H9 (cell line): ENCODE measurements around the gene HERC4. TPM values are rescaled to one million over a fixed set of nuclear protein-coding genes. Genes with fewer than 3 reads are reported as not detected.
A peak's percentile ranks its signal among the peaks of the same experiment; 100 is the strongest.

Experiments
- DNase-seq: peaks from one replicate; pipeline ENCODE4 v3.0.0-alpha.2; 2017
- H2AFZ ChIP-seq: one replicate; pipeline ENCODE4 v1.6.1; 2013; ENCODE audit warnings: mild to moderate bottlenecking, low read length, control low read depth, moderate library complexity
- H2AK5ac ChIP-seq: 2 replicates; pipeline ENCODE4 v1.6.1; 2013; ENCODE audit warnings: low read length, control low read depth, mixed read lengths; ENCODE audit not compliant: insufficient read length
- H2BK120ac ChIP-seq: one replicate; pipeline ENCODE4 v1.6.1; 2013; ENCODE audit warnings: low read depth, mild to moderate bottlenecking, low read length, control low read depth, inconsistent platforms; ENCODE audit not compliant: poor library complexity, severe bottlenecking
- H2BK12ac ChIP-seq: 2 replicates; pipeline ENCODE4 v1.6.1; 2013; ENCODE audit warnings: low read length, control low read depth, mixed read lengths, low read depth; ENCODE audit not compliant: insufficient read length
- H2BK15ac ChIP-seq: 2 replicates; pipeline ENCODE4 v1.6.1; 2013; ENCODE audit warnings: low read depth, low read length, control low read depth
- H2BK20ac ChIP-seq: one replicate; pipeline ENCODE4 v1.6.1; 2013; ENCODE audit warnings: low read depth, mild to moderate bottlenecking, low read length, control low read depth, inconsistent platforms; ENCODE audit not compliant: poor library complexity, severe bottlenecking
- H2BK5ac ChIP-seq: 2 replicates; pipeline ENCODE4 v1.6.1; 2013; ENCODE audit warnings: low read length, control low read depth, mixed read lengths; ENCODE audit not compliant: insufficient read length
- H3K14ac ChIP-seq: 2 replicates; pipeline ENCODE4 v1.6.1; 2013; ENCODE audit warnings: low read length, control low read depth; ENCODE audit not compliant: insufficient read depth
- H3K18ac ChIP-seq: 2 replicates; pipeline ENCODE4 v1.6.1; 2013; ENCODE audit warnings: low read depth, mild to moderate bottlenecking, mixed read lengths, low read length, control low read depth; ENCODE audit not compliant: insufficient read length
- H3K23ac ChIP-seq: 2 replicates; pipeline ENCODE4 v1.6.1; 2013; ENCODE audit warnings: low read length, control low read depth, mixed read lengths, low read depth; ENCODE audit not compliant: insufficient read length
- H3K23me2 ChIP-seq: 2 replicates; pipeline ENCODE4 v1.6.1; 2013; ENCODE audit warnings: low read depth, mild to moderate bottlenecking, mixed read lengths, low read length, control low read depth; ENCODE audit not compliant: insufficient read length, poor library complexity, severe bottlenecking
- H3K27ac ChIP-seq: 2 replicates; pipeline ENCODE4 v1.5.1; 2013; ENCODE audit warnings: low read length, control low read depth, mixed read lengths, low read depth; ENCODE audit not compliant: insufficient read length
- H3K27me3 ChIP-seq: 2 replicates; pipeline ENCODE4 v1.6.1; 2013; ENCODE audit warnings: low read length, control low read depth, inconsistent platforms; ENCODE audit not compliant: insufficient read depth
- H3K4ac ChIP-seq: 2 replicates; pipeline ENCODE4 v1.6.1; 2013; ENCODE audit warnings: low read depth, mild to moderate bottlenecking, control low read depth, inconsistent platforms, low read length, moderate library complexity
- H3K4me1 ChIP-seq: 2 replicates; pipeline ENCODE4 v1.6.1; 2013; ENCODE audit warnings: low read length, control low read depth, inconsistent platforms; ENCODE audit not compliant: insufficient read depth
- H3K4me2 ChIP-seq: 2 replicates; pipeline ENCODE4 v1.6.1; 2013; ENCODE audit warnings: low read length, control low read depth, mixed read lengths; ENCODE audit not compliant: insufficient read length, insufficient read depth
- H3K56ac ChIP-seq: 2 replicates; pipeline ENCODE4 v1.6.1; 2013; ENCODE audit warnings: low read depth, mild to moderate bottlenecking, mixed read lengths, low read length, control low read depth; ENCODE audit not compliant: insufficient read length
- H3K79me1 ChIP-seq: 2 replicates; pipeline ENCODE4 v1.6.1; 2013; ENCODE audit warnings: low read depth, mild to moderate bottlenecking, moderate library complexity, low read length, control low read depth, inconsistent platforms; ENCODE audit not compliant: insufficient read depth, poor library complexity, severe bottlenecking
- H3K79me2 ChIP-seq: 2 replicates; pipeline ENCODE4 v1.6.1; 2013; ENCODE audit warnings: low read length, control low read depth, inconsistent platforms; ENCODE audit not compliant: insufficient read depth
- H3K9ac ChIP-seq: 2 replicates; pipeline ENCODE4 v1.6.1; 2013; ENCODE audit warnings: low read length, control low read depth, mixed read lengths; ENCODE audit not compliant: insufficient read length; ENCODE audit errors: extremely low read depth
- H3K9me3 ChIP-seq: one replicate; pipeline ENCODE4 v1.6.1; 2013; ENCODE audit warnings: low read depth, low read length, inconsistent platforms; ENCODE audit not compliant: control insufficient read depth
- H3T11ph ChIP-seq: one replicate; pipeline ENCODE4 v1.6.1; 2013; ENCODE audit warnings: mild to moderate bottlenecking, low read length, control low read depth, inconsistent platforms
- H4K20me1 ChIP-seq: one replicate; pipeline ENCODE4 v1.6.1; 2013; ENCODE audit not compliant: control insufficient read depth, insufficient read length, insufficient read depth
- H4K5ac ChIP-seq: 2 replicates; pipeline ENCODE4 v1.6.1; 2013; ENCODE audit warnings: low read depth, mild to moderate bottlenecking, mixed read lengths, low read length, control low read depth; ENCODE audit not compliant: insufficient read length
- H4K8ac ChIP-seq: replicated peaks from 2 replicates; pipeline ENCODE4 v1.6.1; 2013; ENCODE audit warnings: low read length, control low read depth, mixed read lengths, low read depth; ENCODE audit not compliant: insufficient read length
- H4K91ac ChIP-seq: 2 replicates; pipeline ENCODE4 v1.6.1; 2013; ENCODE audit warnings: low read depth, mild to moderate bottlenecking, moderate library complexity, mixed read lengths, low read length, control low read depth; ENCODE audit not compliant: insufficient read length
- H3K27ac Mint-ChIP-seq, 3 experiments: 2 replicates in 2 of 3; 3 replicates in 1 of 3; pipeline ENCODE4 v1.8.0; 2020 to 2021; ENCODE audit warnings: mixed read lengths in 3 of 3, mild to moderate bottlenecking in 1 of 3, moderate library complexity in 1 of 3
- H3K27me3 Mint-ChIP-seq: 2 replicates; pipeline ENCODE4 v1.8.0; 2021; ENCODE audit warnings: low read depth, mild to moderate bottlenecking, moderate library complexity, mixed read lengths
- H3K36me3 Mint-ChIP-seq, 3 experiments: 2 replicates in 2 of 3; 3 replicates in 1 of 3; pipeline ENCODE4 v1.8.0; 2020 to 2021; ENCODE audit warnings: low read depth in 3 of 3, mixed read lengths in 3 of 3; ENCODE audit not compliant: insufficient read depth in 1 of 3
- H3K4me1 Mint-ChIP-seq, 2 experiments: 2 replicates each; pipeline ENCODE4 v1.8.0; 2020; ENCODE audit warnings: mixed read lengths in 2 of 2
- H3K4me3 Mint-ChIP-seq, 2 experiments: 2 replicates in 1 of 2; 3 replicates in 1 of 2; pipeline ENCODE4 v1.8.0; 2020 to 2021; ENCODE audit warnings: mild to moderate bottlenecking in 2 of 2, mixed read lengths in 2 of 2, moderate library complexity in 1 of 2
- H3K9me3 Mint-ChIP-seq, 2 experiments: 2 replicates in 1 of 2; 3 replicates in 1 of 2; pipeline ENCODE4 v1.8.0; 2020; ENCODE audit warnings: mild to moderate bottlenecking in 2 of 2, mixed read lengths in 2 of 2, moderate library complexity in 1 of 2
- CTCF ChIP-seq: fragments of 200-600 bp; sonication (generic); conservative IDR thresholded peaks from 3 replicates; pipeline ENCODE4 v1.8.0; 2021; ENCODE audit warnings: antibody characterized with exemption, mild to moderate bottlenecking
- WGBS: extraction: QIAGEN DNeasy Blood & Tissue Kit; methylation state at CpG from one replicate; pipeline ENCODE4 v1.1.7; 2013; ENCODE audit warnings: missing lambda C conversion rate, low lambda C conversion rate, mixed read lengths; ENCODE audit not compliant: insufficient read length; ENCODE audit errors: extremely low coverage; 5-methylcytosine and 5-hydroxymethylcytosine counted together
- total RNA-seq: library from RNA; stranded (reverse); gene quantifications from 2 replicates; pipeline ENCODE4 v1.2.1, GENCODE V29; 2021

The HERC4 gene
- total RNA-seq, 1 experiment from 2014 or later, result 24.5 TPM

DNA sequence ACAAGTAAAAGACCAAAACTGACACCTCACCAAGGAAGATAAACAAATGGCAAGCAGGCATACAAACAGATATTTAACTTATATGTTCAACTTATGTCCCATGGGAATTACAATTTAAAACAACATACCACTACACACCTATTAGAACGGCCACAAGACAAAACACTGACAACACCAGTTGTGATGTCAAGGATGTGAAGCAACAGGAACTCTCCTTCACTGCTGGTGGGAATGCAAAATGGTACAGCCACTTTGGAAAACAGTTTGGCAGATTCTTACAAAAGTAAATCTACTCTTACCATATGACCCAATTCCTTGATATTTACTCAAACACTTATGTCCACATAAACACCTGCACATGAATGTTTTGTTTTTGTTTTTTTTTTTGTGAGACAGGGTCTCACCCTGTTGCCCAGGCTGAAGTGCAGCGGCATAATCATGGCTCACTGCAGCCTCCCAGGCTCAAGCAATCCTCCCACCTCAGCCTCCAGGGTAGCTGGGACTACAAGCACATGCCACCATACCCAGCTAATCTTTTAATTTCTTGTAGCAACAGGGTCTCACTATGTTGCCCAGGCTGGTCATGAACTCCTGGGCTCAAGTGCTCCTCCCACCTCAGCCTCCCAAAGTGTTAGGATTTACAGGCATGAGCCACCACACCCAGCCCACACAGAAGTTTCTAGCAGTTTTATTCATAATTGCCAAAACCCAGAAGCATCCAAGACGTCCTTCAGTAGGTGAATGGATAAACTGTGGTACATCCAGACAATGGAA, 27.3 kb downstream of the HERC4 start:
- Histone ChIP-seq H2BK120ac (no peak overlapping the region), H3K23ac (no peak overlapping the region), H3K9me3 (no peaks in the 10 kb centered on the region), H2BK12ac (no peak overlapping the region), H2AK5ac (no peak overlapping the region), H2BK5ac (no peak overlapping the region), H3T11ph (no peak overlapping the region), H2BK15ac (no peak overlapping the region), H3K14ac (no peak overlapping the region), H3K18ac (no peak overlapping the region), H3K4me1 (no peaks in the 10 kb centered on the region), H3K27ac (no peak overlapping the region), H4K8ac (no peak overlapping the region), H2BK20ac (no peak overlapping the region), H3K79me1 (peaks cover 4% of the 10 kb centered on the region), H4K20me1 (no peaks in the 10 kb centered on the region), H3K9ac (no peak overlapping the region), H2AFZ (no peak overlapping the region), H4K5ac (no peak overlapping the region), H4K91ac (no peak overlapping the region), H3K27me3 (no peaks in the 10 kb centered on the region), H3K56ac (no peak overlapping the region), H3K4ac (no peak overlapping the region), H3K79me2 (no peaks in the 10 kb centered on the region), H3K23me2 (no peaks in the 10 kb centered on the region), H3K4me2 (no peak overlapping the region)
- peak overlapping the region in 2 of 3 experiments; percentile 1 to 53; a peak in 3 of 7 replicates for H3K27ac Mint-ChIP-seq
- no peaks in the 10 kb centered on the region for H3K27me3 Mint-ChIP-seq
- peaks cover 7 to 13% (median 7%) of the 10 kb centered on the region in 3 experiments; a peak in 3 of 7 replicates for H3K36me3 Mint-ChIP-seq
- DNase-seq, result no peak
- no CpG with 5 or more reads among the region's 3 CpGs for WGBS
- peaks cover 0 to 2% of the 10 kb centered on the region in 2 experiments; a peak in 1 of 5 replicates for H3K9me3 Mint-ChIP-seq
- no peak overlapping the region for H3K4me3 Mint-ChIP-seq
- H3K4me1 Mint-ChIP-seq, result peaks cover 13 to 17% of the 10 kb centered on the region in 2 experiments
- TF ChIP-seq CTCF, result no peak
